Neural progenitor cell (in vitro differentiated cells): ENCODE measurements around the gene FAM53A.
"Not testable (repeated sequence)": the region's sequence is repeated elsewhere in the genome, so short reads cannot be mapped to it uniquely, and the experiment has no call there.

Source experiments
- CTCF ChIP-seq: fragments of 200-600 bp; sonication (generic); IDR thresholded peaks from 2 replicates; pipeline ENCODE4 v1.5.1; 2017; ENCODE audit warnings: antibody characterized with exemption, mild to moderate bottlenecking
- EZH2 ChIP-seq: fragments of 200-600 bp; sonication (generic); IDR thresholded peaks from 2 replicates; pipeline ENCODE4 v1.6.1; 2017; ENCODE audit warnings: antibody characterized with exemption, mild to moderate bottlenecking, moderate library complexity

- not testable (repeated sequence) for TF ChIP-seq EZH2, CTCF
Observed at GRCh38 chr4:1671011-1671410, 13.1 kb downstream of the FAM53A start.
